Measurements from ENCODE around the gene ATP5F1D.
A peak's percentile ranks its signal among the peaks of the same experiment; 100 is the strongest.

The ATP5F1D gene

GRCh38 chr19:1220976-1221903 lies 20.3 kb upstream of the ATP5F1D start:
- no peak for DNase-seq

DNA sequence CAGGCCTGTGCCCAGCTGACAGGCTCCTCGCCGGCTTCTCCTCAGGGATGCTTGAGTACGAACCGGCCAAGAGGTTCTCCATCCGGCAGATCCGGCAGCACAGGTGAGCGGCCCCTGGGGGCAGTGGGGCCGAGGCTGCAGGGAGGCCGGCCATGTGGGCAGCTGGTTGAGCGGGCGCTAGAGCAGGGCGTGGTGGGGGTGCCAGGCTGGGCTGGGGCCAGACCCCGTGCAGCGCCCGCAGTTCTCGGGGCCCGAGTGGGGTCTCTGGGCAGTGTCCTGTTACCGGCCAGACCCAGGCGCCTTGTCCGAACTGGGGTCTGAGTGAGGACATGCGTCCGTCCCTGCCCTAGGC lies 19.7 kb upstream of the ATP5F1D start:
- DNase-seq: no peak

DNA sequence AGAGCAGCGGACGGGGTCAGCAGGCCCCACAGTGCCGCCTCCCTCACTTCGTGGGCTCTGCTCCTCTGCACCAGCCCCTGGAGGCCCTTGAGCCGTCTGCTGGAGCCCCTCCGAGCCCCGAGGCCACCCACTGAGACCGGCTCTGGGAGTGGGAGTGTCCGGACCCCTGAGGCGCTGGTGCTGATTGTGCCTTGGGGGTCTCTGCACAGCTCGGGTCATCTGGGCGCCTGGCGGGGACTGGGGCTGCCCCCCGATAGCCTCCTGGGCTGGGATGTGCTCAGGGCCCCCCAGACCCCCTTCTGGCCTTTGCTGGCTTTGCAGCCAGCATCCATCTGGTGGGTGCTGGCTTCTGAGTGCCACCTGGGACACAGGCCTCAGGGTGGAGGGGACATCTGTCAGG lies 19.2 kb upstream of the ATP5F1D start:
- no peak for DNase-seq

DNA sequence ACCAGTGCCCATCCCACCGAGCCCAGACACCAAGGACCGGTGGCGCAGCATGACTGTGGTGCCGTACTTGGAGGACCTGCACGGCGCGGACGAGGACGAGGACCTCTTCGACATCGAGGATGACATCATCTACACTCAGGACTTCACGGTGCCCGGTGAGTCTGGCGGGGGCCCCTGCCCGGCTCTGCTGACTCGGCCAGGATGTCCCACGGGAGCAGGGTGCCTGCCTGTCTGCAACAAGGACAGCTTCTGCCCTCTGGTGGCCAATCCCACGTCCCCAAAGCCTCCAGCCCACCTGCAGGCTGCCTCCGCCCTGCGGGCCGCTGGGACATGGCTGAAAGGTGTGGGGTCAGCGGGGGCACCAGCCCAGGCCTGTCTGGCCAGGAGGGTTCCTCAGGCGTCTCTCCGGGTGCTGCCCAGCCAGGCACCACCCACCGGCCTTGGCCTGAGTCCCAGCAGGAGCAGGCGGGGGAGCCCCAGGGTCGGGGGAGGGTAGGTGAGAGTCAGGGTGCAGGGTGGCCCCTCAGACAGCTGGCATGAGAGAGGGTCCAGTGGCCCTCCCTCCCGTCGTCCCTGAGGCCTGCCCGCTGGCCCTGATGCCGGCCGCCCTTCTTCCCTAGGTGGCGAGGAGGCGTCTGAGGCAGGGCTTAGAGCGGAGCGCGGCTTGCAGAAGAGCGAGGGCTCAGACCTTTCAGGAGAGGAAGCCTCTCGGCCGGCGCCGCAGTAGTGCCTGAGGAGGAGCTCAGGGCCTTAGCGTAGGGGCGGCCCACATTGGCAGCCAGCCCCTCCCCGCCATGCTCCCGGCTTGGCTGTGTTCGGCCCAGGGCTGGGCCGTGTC lies 18.3 kb upstream of the ATP5F1D start:
- no peak for DNase-seq

GRCh38 chr19:1224047-1224825 lies 17.3 kb upstream of the ATP5F1D start:
- DNase-seq: no peak

GRCh38 chr19:1224847-1225246 lies 16.7 kb upstream of the ATP5F1D start:
- no peak for DNase-seq

DNA sequence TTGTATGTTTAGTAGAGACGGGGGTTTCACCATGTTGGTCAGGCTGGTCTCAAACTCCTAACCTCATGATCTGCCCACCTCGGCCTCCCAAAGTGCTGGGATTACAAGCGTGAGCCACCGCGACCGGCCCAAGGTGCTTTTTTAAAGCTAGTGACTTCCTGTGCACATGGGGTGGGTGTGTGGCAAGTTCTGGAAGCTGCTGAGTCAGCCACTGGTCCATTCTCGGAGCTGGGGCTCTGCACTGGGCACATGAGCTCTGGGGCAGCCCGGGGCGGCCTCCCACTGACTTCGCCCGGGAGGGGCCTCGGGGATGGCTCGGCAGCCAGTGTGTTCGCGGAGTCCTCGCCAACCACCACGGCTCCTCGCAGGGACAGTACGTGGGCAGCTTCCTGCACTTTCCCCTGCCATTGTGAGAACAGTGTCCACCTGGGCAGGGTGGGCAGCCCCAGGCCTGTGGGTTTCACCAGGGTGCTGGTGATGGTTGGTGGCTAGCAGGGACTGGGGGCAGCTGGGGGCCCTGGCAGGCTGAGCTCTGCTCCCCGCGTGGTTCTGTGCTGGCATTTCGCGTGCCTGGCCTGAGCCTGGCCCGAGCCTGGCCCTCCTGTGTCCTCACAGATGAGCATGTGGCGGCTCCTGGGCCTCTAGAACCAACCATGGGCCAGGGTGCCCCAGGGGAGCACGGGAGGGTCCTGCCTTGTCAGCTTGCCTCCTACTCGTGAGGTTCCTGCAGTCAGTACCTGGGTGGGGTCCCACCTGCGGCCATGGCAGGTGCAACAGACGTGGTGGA lies 15.9 kb upstream of the ATP5F1D start:
- DNase-seq: no peak

- no peak for DNase-seq
Observed at GRCh38 chr19:1226227-1226518, 15.4 kb upstream of the ATP5F1D start.

DNA sequence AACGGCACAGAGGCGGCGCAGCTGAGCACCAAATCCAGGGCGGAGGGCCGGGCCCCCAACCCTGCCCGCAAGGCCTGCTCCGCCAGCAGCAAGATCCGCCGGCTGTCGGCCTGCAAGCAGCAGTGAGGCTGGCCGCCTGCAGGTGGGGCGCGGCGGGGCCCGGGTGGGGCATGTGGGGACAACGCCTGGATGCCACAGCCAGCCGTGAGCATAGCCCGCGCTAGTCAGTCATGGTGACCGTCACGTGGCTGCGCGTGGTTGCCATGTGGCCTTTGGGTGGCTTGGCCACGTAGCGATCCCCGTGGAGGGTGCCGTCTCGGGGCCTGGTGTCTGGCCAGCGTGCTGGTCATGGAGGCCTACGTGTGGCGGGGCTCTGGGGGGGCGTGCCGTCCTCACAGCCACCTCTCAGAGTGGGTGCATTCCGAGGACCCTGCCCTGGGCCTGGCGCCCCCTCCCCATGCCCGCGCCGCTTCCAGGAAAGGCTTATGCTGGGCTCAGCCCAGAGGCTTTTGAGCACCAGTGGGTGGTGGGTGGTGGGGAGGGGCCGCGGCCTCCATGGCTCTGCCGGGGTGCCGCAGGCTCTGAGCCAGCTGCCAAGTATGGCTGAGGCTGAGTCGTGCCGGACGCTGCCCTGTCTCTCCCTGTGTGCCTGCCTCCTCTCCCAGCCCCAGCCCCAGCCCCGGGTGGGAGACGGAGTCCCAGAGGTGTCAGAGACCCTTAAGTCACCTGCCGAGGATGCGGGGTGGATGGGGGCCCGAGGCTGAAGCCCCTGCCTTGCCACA lies 14.8 kb upstream of the ATP5F1D start:
- no peak for DNase-seq

DNA sequence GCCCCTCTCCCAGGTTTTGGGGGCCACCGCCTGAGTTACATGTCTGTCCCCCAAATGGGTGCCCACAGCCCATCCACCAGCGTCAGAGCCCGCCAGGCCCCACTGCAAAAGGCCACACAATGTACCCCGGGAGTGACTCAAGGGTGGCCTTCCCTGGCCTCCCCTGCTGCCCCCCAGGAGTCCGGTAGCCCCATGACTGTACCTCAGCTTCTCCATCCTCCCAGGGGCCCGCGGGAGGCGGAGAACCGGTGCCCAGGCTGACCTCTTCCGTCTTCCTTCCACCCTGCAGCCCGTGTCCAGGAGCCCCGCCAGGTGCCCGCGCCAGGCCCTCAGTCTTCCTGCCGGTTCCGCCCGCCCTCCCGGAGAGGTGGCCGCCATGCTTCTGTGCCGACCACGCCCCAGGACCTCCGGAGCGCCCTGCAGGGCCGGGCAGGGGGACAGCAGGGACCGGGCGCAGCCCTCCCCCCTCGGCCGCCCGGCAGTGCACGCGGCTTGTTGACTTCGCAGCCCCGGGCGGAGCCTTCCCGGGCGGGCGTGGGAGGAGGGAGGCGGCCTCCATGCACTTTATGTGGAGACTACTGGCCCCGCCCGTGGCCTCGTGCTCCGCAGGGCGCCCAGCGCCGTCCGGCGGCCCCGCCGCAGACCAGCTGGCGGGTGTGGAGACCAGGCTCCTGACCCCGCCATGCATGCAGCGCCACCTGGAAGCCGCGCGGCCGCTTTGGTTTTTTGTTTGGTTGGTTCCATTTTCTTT lies 14.1 kb upstream of the ATP5F1D start:
- DNase-seq: no peak

GRCh38 chr19:1228161-1228957 lies 13.2 kb upstream of the ATP5F1D start:
- no peak for DNase-seq

- no peak for DNase-seq
Observed at GRCh38 chr19:1229056-1229923, 12.3 kb upstream of the ATP5F1D start.

DNA sequence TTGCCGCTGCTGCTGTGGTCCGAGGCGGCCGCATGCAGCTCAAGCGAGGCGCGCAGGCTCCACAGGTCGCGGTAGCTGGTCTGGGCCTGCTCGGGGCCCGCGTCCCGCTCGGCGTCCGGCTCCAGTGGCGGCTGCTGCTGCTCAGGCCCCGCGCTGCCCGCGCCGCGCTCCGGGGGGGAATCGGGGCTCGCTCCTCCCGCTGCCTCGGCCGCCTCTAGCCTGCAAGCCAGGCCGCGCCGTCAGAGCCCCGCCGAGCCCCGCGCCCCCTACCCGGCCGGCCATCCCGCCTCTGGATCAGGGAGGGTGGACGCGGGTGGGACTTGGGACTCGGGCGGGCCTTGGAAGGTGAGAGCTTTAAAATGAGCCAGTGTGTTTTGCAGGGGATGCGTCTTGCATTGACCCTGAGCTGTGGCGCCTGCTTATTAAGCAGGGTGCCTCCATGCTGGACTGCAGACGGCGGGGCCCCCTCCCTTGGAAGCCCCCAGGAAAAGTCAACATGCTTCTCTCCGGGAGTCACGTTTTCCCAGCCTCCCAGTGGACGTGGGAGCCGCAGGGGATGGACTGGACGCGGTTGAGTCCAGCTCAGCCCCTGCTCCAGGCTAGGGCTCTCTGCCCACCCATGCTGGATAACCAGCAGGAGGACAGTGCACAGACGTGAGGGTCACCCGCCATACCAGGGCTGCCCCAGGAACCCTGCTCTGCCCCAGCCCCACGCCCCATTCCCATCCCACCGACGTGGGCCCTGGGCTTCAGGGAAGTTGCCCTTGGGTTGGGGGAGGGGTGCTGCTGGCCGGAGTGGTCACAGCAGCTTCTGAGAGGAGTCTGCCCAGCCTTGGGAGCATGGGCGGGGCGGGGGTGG lies 11.4 kb upstream of the ATP5F1D start:
- no peak for DNase-seq

GRCh38 chr19:1230783-1231489 lies 10.6 kb upstream of the ATP5F1D start:
- no peak for DNase-seq

DNA sequence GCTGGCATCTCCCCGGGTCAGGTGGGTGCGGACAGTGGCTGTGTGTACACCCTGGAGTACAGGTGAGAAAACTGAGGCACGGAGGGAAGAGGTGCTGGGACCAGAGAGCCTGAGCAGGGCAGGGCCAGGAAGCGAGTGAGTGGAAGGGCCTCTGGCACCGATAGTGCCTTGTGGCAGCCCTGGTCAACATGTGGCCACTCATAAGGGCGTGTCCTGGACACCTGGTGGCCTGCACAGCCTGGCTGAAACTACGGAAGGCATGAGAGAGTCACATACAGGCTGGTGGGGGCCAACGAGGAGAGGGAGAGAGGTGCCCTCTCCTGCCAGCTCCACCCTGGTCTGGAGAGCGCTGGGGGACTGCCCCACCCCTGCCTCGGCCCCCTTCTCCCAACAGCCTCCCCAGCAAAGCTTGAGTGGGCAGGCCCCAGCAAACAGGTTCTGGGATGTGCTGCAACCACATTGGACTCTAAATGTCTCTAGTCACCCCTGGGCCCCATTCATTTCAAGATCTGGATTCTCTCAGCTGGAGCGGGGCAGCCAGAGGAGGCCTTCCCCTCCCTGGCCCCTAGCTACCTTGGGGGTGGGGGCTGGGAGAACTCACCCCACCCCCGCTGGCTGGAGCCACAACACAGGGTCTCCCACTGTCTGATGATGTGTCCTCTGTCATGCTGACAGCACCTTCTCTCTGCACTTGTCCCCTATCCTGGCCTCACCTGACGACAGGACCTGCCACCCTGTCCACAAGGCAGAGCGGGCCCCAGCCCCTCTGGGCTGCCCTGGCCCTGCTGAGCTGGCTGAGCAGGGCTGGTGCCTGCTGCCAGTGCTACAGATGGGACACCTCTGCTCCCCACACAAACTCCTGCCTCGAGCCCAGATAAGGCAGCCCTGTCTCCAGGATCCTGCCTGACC lies 9.6 kb upstream of the ATP5F1D start:
- no peak for DNase-seq

DNA sequence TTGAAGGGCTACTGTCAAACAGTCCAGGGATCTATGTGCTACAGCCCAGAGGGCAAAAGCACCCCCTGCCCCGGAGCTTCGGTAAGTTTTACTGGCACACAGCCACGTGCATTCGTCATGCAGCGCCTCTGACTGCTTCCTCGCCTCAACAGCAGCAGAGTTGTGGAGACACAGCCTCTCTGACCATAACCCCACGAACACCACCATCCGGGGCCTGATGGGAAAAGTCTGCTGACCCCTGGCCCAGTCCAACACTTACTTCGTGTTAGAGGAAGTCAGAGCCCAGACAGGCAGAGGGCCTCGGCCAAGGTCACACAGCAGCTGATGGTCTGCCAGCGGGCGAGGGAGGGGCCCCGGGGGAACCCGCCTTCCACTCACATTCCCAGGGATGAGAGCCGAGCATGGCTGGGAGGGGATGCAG lies 8.9 kb upstream of the ATP5F1D start:
- peak; percentile 19 for DNase-seq
